SK-N-SH (cell line): ENCODE results near the gene PLA2G2D. TPM values are rescaled to one million over a fixed set of nuclear protein-coding genes. Genes with fewer than 3 reads are reported as not detected.

Experiments
- CTCF ChIA-PET: fragments of 300-600, 350-600 bp; formaldehyde crosslinking; extraction: SDS; loops from one replicate; lab custom pipeline; 2021; lab: Yijun Ruan, JAX
- POLR2A ChIA-PET: fragments of 350-600 bp; sonication (Branson Sonifier 250); formaldehyde crosslinking; extraction: SDS; loops from one replicate; lab custom pipeline; 2020; ENCODE audit warnings: antibody characterized with exemption, inconsistent platforms; lab: Yijun Ruan, JAX
- DNase-seq: peaks from one replicate; pipeline ENCODE4 v3.0.0; 2012
- H2AFZ ChIP-seq: fragments of 200-600 bp; sonication (generic); 2 replicates; pipeline ENCODE4 v1.8.1; 2016; ENCODE audit warnings: antibody characterized with exemption, mild to moderate bottlenecking, low read depth
- H3F3A ChIP-seq: fragments of 200-600 bp; sonication (generic); replicated peaks from 2 replicates; pipeline ENCODE3; 2016; ENCODE audit warnings: antibody characterized with exemption, mild to moderate bottlenecking; ENCODE audit not compliant: insufficient read depth
- H3K27ac ChIP-seq, 2 experiments: fragments of 200-500 bp in 1 of 2; fragments of 200-600 bp in 1 of 2; sonication (Bioruptor generic) in 1 of 2; sonication (generic), shearing (Covaris generic) in 1 of 2; 2 replicates each; pipeline versions ENCODE4 v1.5.1 to v1.6.1; 2014 to 2016; ENCODE audit warnings: low read depth in 2 of 2, inconsistent platforms in 1 of 2, low read length in 1 of 2, mild to moderate bottlenecking in 1 of 2, mixed read lengths in 1 of 2
- H3K27me3 ChIP-seq: fragments of 200-600 bp; sonication (generic), shearing (Covaris generic); 2 replicates; pipeline ENCODE4 v1.6.1; 2016; ENCODE audit warnings: mixed run types; ENCODE audit not compliant: insufficient read depth
- H3K36me3 ChIP-seq, 2 experiments: fragments of 200-500 bp in 1 of 2; fragments of 200-600 bp in 1 of 2; sonication (Bioruptor generic) in 1 of 2; sonication (generic) in 1 of 2; replicated peaks in 1 of 2; 2 replicates each; pipeline versions ENCODE3 to v1.5.1; 2014 to 2016; ENCODE audit warnings: low read length in 1 of 2, mild to moderate bottlenecking in 1 of 2; ENCODE audit not compliant: insufficient read depth in 2 of 2, control insufficient read depth in 1 of 2
- H3K4me1 ChIP-seq, 2 experiments: fragments of 200-500 bp in 1 of 2; fragments of 200-600 bp in 1 of 2; sonication (Bioruptor generic) in 1 of 2; sonication (generic), shearing (Covaris generic) in 1 of 2; 2 replicates each; pipeline versions ENCODE4 v1.5.1 to v1.6.1; 2014 to 2016; ENCODE audit warnings: low read depth in 1 of 2, low read length in 1 of 2, mixed run types in 1 of 2; ENCODE audit not compliant: insufficient read depth in 2 of 2, control insufficient read depth in 1 of 2
- H3K4me2 ChIP-seq: fragments of 200-600 bp; sonication (generic), shearing (Covaris generic); 2 replicates; pipeline ENCODE4 v1.6.1; 2017; ENCODE audit warnings: mixed run types
- H3K4me3 ChIP-seq, 2 experiments: fragments of 200-500 bp in 1 of 2; fragments of 200-600 bp in 1 of 2; sonication (Bioruptor generic) in 1 of 2; sonication (generic), shearing (Covaris generic) in 1 of 2; 2 replicates each; pipeline versions ENCODE4 v1.5.1 to v1.8.1; 2014 to 2016; ENCODE audit warnings: low read depth in 2 of 2, inconsistent platforms in 1 of 2, low read length in 1 of 2, mild to moderate bottlenecking in 1 of 2, mixed read lengths in 1 of 2, moderate library complexity in 1 of 2
- H3K79me2 ChIP-seq: fragments of 200-600 bp; sonication (generic); 2 replicates; pipeline ENCODE4 v1.8.1; 2017; ENCODE audit warnings: mild to moderate bottlenecking; ENCODE audit not compliant: insufficient read depth
- H3K9ac ChIP-seq: fragments of 200-600 bp; sonication (generic); 2 replicates; pipeline ENCODE4 v1.6.1; 2017; ENCODE audit warnings: mixed run types
- H3K9me2 ChIP-seq: fragments of 200-600 bp; sonication (generic); 2 replicates; pipeline ENCODE4 v1.6.1; 2017; ENCODE audit warnings: mixed run types
- H3K9me3 ChIP-seq: fragments of 200-600 bp; sonication (generic); 2 replicates; pipeline ENCODE4 v1.6.1; 2017; ENCODE audit warnings: mixed run types, mild to moderate bottlenecking, moderate library complexity
- H4K20me1 ChIP-seq: fragments of 200-600 bp; sonication (generic); 2 replicates; pipeline ENCODE4 v1.6.1; 2017; ENCODE audit warnings: mild to moderate bottlenecking, mixed run types; ENCODE audit not compliant: insufficient read depth
- ELF1 ChIP-seq: IDR thresholded peaks from 2 replicates; pipeline ENCODE4 v1.4.0; 2012
- GABPA ChIP-seq: IDR thresholded peaks from 2 replicates; pipeline ENCODE4 v1.4.0; 2012; ENCODE audit warnings: low read depth, mild to moderate bottlenecking
- JUND ChIP-seq: IDR thresholded peaks from 2 replicates; pipeline ENCODE4 v1.4.0; 2012
- RFX5 ChIP-seq: IDR thresholded peaks from 2 replicates; pipeline ENCODE4 v1.6.1; 2012; ENCODE audit warnings: mild to moderate bottlenecking, improper control_type of control experiment, low read length
- RXRA ChIP-seq: IDR thresholded peaks from 2 replicates; pipeline ENCODE4 v1.4.0; 2012; ENCODE audit warnings: low read depth, mild to moderate bottlenecking, borderline replicate concordance
- USF1 ChIP-seq: IDR thresholded peaks from 2 replicates; pipeline ENCODE4 v1.4.0; 2012; ENCODE audit warnings: low read depth, borderline replicate concordance
- USF2 ChIP-seq: fragments of 150-350 bp; IDR thresholded peaks from 2 replicates; pipeline ENCODE4 v1.6.1; 2017; ENCODE audit warnings: antibody characterized with exemption, low read length, low read depth, borderline replicate concordance
- WGBS: methylation state at CpG from one replicate; pipeline ENCODE4 v1.1.6; 2017; ENCODE audit warnings: low lambda C conversion rate; 5-methylcytosine and 5-hydroxymethylcytosine counted together
- polyA plus RNA-seq, 3 experiments: library from polyadenylated mRNA; depleted of rRNA; stranded (reverse); fragments of >200 nt; gene quantifications; 2 replicates each; pipeline ENCODE4 v1.2.3, GENCODE V29; 2012

The PLA2G2D gene
- polyA plus RNA-seq, 1 of the 3 experiments (the other 2 are of a cell fraction) = not detected

- TF ChIP-seq USF1 = no peak
- TF ChIP-seq RFX5 = no peak
- no peak for TF ChIP-seq ELF1
- TF ChIP-seq USF2 = no peak
These were observed 22.1 kb upstream of the PLA2G2D start (continued) for GRCh38 chr1:20141466-20141865.

DNA sequence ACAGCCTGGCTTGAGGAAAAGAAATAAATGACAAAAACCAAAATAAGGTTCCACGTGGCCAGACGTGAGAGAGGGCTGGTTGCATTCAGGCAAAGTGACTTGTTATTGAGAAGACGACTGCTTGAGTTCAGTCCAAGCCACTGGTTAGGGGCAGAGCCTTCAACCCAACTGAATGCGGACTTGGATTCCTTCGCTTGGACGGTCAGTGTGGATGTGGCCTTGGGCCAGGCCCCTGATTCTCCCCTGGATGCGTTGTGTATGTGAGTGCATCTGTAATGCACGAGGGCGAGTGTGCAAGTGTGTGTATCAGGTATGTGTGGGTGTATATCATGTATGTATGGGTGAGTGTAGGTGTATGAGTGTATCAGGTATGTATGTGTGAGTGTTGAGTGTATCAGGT lies 21.7 kb upstream of the PLA2G2D start:
- H3K4me1 ChIP-seq = no peaks in the 10 kb centered on the region
- no peak overlapping the region for H3K27ac ChIP-seq
- no peak overlapping the region for H3K4me2 ChIP-seq
- no peak overlapping the region for H3K9ac ChIP-seq
- no peaks in the 10 kb centered on the region for H3K36me3 ChIP-seq
- no peaks in the 10 kb centered on the region; the same call in 1 of the 2 replicates for H3K27me3 ChIP-seq
- POLR2A ChIA-PET = no interaction called here
- no peaks in the 10 kb centered on the region for H3K9me2 ChIP-seq
- 66% methylated on average over 9 of the region's 9 CpGs for WGBS
- H2AFZ ChIP-seq = no peak overlapping the region
- H3F3A ChIP-seq = no peaks in the 10 kb centered on the region
- CTCF ChIA-PET = interaction anchor here (2.1 kb wide), 1 partner anchor 11 kb away, joined by 9 read pairs; no protein-coding TSS in a partner anchor
- no peak for TF ChIP-seq JUND
- no peaks in the 10 kb centered on the region for H4K20me1 ChIP-seq
- no peaks in the 10 kb centered on the region for H3K9me3 ChIP-seq
- no peaks in the 10 kb centered on the region for H3K79me2 ChIP-seq
- DNase-seq = no peak
- H3K4me3 ChIP-seq = no peak overlapping the region

GRCh38 chr1:20139776-20140612 lies 20.7 kb upstream of the PLA2G2D start:
- no peaks in the 10 kb centered on the region for H3K36me3 ChIP-seq
- H3K79me2 ChIP-seq = no peaks in the 10 kb centered on the region
- WGBS = 69% methylated on average over 7 of the region's 13 CpGs
- H3K4me2 ChIP-seq = no peak overlapping the region
- no peak overlapping the region for H2AFZ ChIP-seq
- CTCF ChIA-PET = interaction anchor here (2.1 kb wide), 1 partner anchor 12 kb away, joined by 9 read pairs; no protein-coding TSS in a partner anchor
- H3K4me1 ChIP-seq = no peaks in the 10 kb centered on the region
- DNase-seq = no peak
- no peaks in the 10 kb centered on the region for H3F3A ChIP-seq
- TF ChIP-seq JUND = no peak
- no peak for TF ChIP-seq RXRA
- TF ChIP-seq GABPA = no peak
- H4K20me1 ChIP-seq = no peaks in the 10 kb centered on the region
- no peak overlapping the region for H3K9ac ChIP-seq
- no peaks in the 10 kb centered on the region for H3K9me2 ChIP-seq
- H3K9me3 ChIP-seq = no peaks in the 10 kb centered on the region
- H3K4me3 ChIP-seq = no peak overlapping the region
- POLR2A ChIA-PET = no interaction called here
- no peaks in the 10 kb centered on the region; the same call in 1 of the 2 replicates for H3K27me3 ChIP-seq
- no peak overlapping the region for H3K27ac ChIP-seq
